Activated CD4-positive, alpha-beta T cell treated with anti-CD3 and anti-CD28 coated beads for 4 hours (primary cell): Measurements from ENCODE around the gene STX18.
A peak's percentile ranks its signal among the peaks of the same experiment; 100 is the strongest.
"Not testable (repeated sequence)": the region's sequence is repeated elsewhere in the genome, so short reads cannot be mapped to it uniquely, and the experiment has no call there.

Experiments used
- DNase-seq, 2 donors: peaks; one replicate each; pipeline ENCODE4 v3.0.0-alpha.2; 2020

STX18 gene

GRCh38 chr4:4507923-4508322 lies 33.9 kb downstream of the STX18 start:
- no peak for DNase-seq

- no peak for DNase-seq
These were observed 34.4 kb downstream of the STX18 start for GRCh38 chr4:4507403-4507802.

- no peak for DNase-seq
These were observed 34.9 kb downstream of the STX18 start for GRCh38 chr4:4506961-4507360.

- not testable (repeated sequence) for DNase-seq
These were observed 36.6 kb downstream of the STX18 start for GRCh38 chr4:4505211-4505610.

GRCh38 chr4:4504783-4505182 lies 37.1 kb downstream of the STX18 start:
- no peak for DNase-seq

- peak; percentile 10 to 16 for DNase-seq
These were observed 39.0 kb downstream of the STX18 start for GRCh38 chr4:4502694-4503311.

GRCh38 chr4:4501679-4502078 lies 40.2 kb downstream of the STX18 start:
- DNase-seq = no peak

GRCh38 chr4:4499438-4500123 lies 42.3 kb downstream of the STX18 start:
- no peak for DNase-seq

GRCh38 chr4:4496592-4497372 lies 45.1 kb downstream of the STX18 start:
- DNase-seq = no peak

GRCh38 chr4:4494882-4495281 lies 47.0 kb downstream of the STX18 start:
- no peak for DNase-seq

- no peak for DNase-seq
These were observed 49.5 kb downstream of the STX18 start for GRCh38 chr4:4492161-4492847.

GRCh38 chr4:4491396-4491893 lies 50.4 kb downstream of the STX18 start:
- DNase-seq = no peak

- DNase-seq = no peak
These were observed 51.0 kb downstream of the STX18 start for GRCh38 chr4:4490816-4491215.

GRCh38 chr4:4490041-4490440 lies 51.8 kb downstream of the STX18 start:
- no peak for DNase-seq

GRCh38 chr4:4488405-4489404 lies 53.1 kb downstream of the STX18 start:
- peak; percentile 60 to 72 for DNase-seq

GRCh38 chr4:4486969-4487368 lies 54.9 kb downstream of the STX18 start:
- no peak for DNase-seq

- no peak for DNase-seq
These were observed 56.0 kb downstream of the STX18 start for GRCh38 chr4:4485806-4486205.

GRCh38 chr4:4481399-4481994 lies 60.4 kb downstream of the STX18 start:
- DNase-seq = no peak

GRCh38 chr4:4480685-4481398 lies 61.0 kb downstream of the STX18 start:
- no peak for DNase-seq

GRCh38 chr4:4480205-4480604 lies 61.6 kb downstream of the STX18 start:
- no peak for DNase-seq

GRCh38 chr4:4479366-4479765 lies 62.5 kb downstream of the STX18 start:
- no peak for DNase-seq
